NCI-H345 (cell line): Measurements from ENCODE around the gene FRY.

Experiments used
- DNase-seq: peaks from one replicate; lab custom pipeline; 2025; lab: John Stamatoyannopoulos, UW

Gene FRY

GRCh38 chr13:32134241-32135055 is 102.9 kb downstream of the FRY start:
- no peak for DNase-seq

- DNase-seq, result no peak
Observed at GRCh38 chr13:32135056-32135390, 103.4 kb downstream of the FRY start.

GRCh38 chr13:32135655-32136054 is 104.1 kb downstream of the FRY start:
- DNase-seq, result no peak

- DNase-seq, result no peak
Observed at GRCh38 chr13:32136061-32136460, 104.5 kb downstream of the FRY start.

GRCh38 chr13:32136716-32137115 is 105.1 kb downstream of the FRY start:
- DNase-seq, result peak; percentile 12

GRCh38 chr13:32139251-32139650 is 107.7 kb downstream of the FRY start:
- DNase-seq, result no peak

GRCh38 chr13:32140109-32140508 is 108.5 kb downstream of the FRY start:
- no peak for DNase-seq

- DNase-seq, result no peak
Observed at GRCh38 chr13:32141462-32141861, 109.9 kb downstream of the FRY start.

GRCh38 chr13:32142115-32142514 is 110.5 kb downstream of the FRY start:
- no peak for DNase-seq

- no peak for DNase-seq
Observed at GRCh38 chr13:32142956-32143375, 111.4 kb downstream of the FRY start.

- no peak for DNase-seq
Observed at GRCh38 chr13:32147193-32147592, 115.6 kb downstream of the FRY start.

GRCh38 chr13:32147976-32148375 is 116.4 kb downstream of the FRY start:
- DNase-seq, result no peak

- DNase-seq, result no peak
Observed at GRCh38 chr13:32150239-32150638, 118.7 kb downstream of the FRY start.

GRCh38 chr13:32150794-32151193 is 119.2 kb downstream of the FRY start:
- DNase-seq, result no peak

GRCh38 chr13:32151240-32151639 is 119.7 kb downstream of the FRY start:
- DNase-seq, result no peak

GRCh38 chr13:32153056-32153455 is 121.5 kb downstream of the FRY start:
- no peak for DNase-seq

- no peak for DNase-seq
Observed at GRCh38 chr13:32159137-32159869, 127.7 kb downstream of the FRY start.

GRCh38 chr13:32162395-32163005 is 130.9 kb downstream of the FRY start:
- DNase-seq, result no peak

GRCh38 chr13:32164622-32165268 is 133.2 kb downstream of the FRY start:
- peak; percentile 61 for DNase-seq

- peak; percentile 2 for DNase-seq
Observed at GRCh38 chr13:32165796-32166195, 134.2 kb downstream of the FRY start.

- DNase-seq, result no peak
Observed at GRCh38 chr13:32168131-32168530, 136.6 kb downstream of the FRY start.

GRCh38 chr13:32170841-32171240 is 139.3 kb downstream of the FRY start:
- DNase-seq, result no peak

- DNase-seq, result no peak
Observed at GRCh38 chr13:32173881-32174280, 142.3 kb downstream of the FRY start.
